Osteoblast (primary cell): Measurements from ENCODE around the gene FREM3. TPM values are rescaled to one million over a fixed set of nuclear protein-coding genes. Genes with fewer than 3 reads are reported as not detected.

Source experiments
- DNase-seq: peaks from one replicate; pipeline ENCODE4 v3.0.0; 2011; ENCODE audit warnings: low spot score, mixed read lengths; ENCODE audit not compliant: insufficient read length; ENCODE audit errors: missing footprints
- H2AFZ ChIP-seq: 2 replicates; pipeline ENCODE4 v1.6.0; 2011; ENCODE audit warnings: mild to moderate bottlenecking, low read length
- H3K27ac ChIP-seq: 2 replicates; pipeline ENCODE4 v1.5.1; 2011; ENCODE audit warnings: mild to moderate bottlenecking, low read depth, low read length, moderate library complexity
- H3K27me3 ChIP-seq: 2 replicates; pipeline ENCODE4 v1.6.0; 2012; ENCODE audit warnings: mild to moderate bottlenecking, control low read depth, inconsistent platforms, low read length, moderate library complexity; ENCODE audit not compliant: insufficient read depth
- H3K36me3 ChIP-seq: 2 replicates; pipeline ENCODE4 v1.5.1; 2011; ENCODE audit warnings: mild to moderate bottlenecking, low read length, control low read depth, moderate library complexity; ENCODE audit not compliant: insufficient read depth
- H3K4me1 ChIP-seq: 2 replicates; pipeline ENCODE4 v1.5.1; 2011; ENCODE audit warnings: mild to moderate bottlenecking, low read length, control low read depth, moderate library complexity; ENCODE audit not compliant: insufficient read depth
- H3K4me2 ChIP-seq: 2 replicates; pipeline ENCODE4 v1.6.0; 2011; ENCODE audit warnings: mild to moderate bottlenecking, low read length; ENCODE audit not compliant: insufficient read depth
- H3K4me3 ChIP-seq: fragments of 200-600 bp; sonication (generic); 3 replicates; pipeline ENCODE4 v1.5.1; 2012; ENCODE audit warnings: mild to moderate bottlenecking, low read length, inconsistent platforms; ENCODE audit not compliant: insufficient read depth
- H3K79me2 ChIP-seq: 2 replicates; pipeline ENCODE4 v1.6.0; 2012; ENCODE audit warnings: mild to moderate bottlenecking, low read length, control low read depth, inconsistent platforms; ENCODE audit not compliant: insufficient read depth
- H3K9me3 ChIP-seq: 2 replicates; pipeline ENCODE4 v1.5.1; 2011; ENCODE audit warnings: low read depth, low read length, control low read depth
- H4K20me1 ChIP-seq: 2 replicates; pipeline ENCODE4 v1.6.0; 2012; ENCODE audit warnings: mild to moderate bottlenecking, low read length, control low read depth; ENCODE audit not compliant: insufficient read depth
- CTCF ChIP-seq: IDR thresholded peaks from 2 replicates; pipeline ENCODE4 v1.5.1; 2011; ENCODE audit warnings: mild to moderate bottlenecking, low read depth, low read length, moderate library complexity; ENCODE audit errors: extremely low read depth
- total RNA-seq: library from RNA; depleted of rRNA; stranded (reverse); fragments of >200 nt; gene quantifications from 2 replicates; pipeline ENCODE4 v1.2.3, GENCODE V29; 2012

Gene FREM3
- total RNA-seq, 1 donor, result not detected

- Histone ChIP-seq H3K79me2 (no peaks in the 10 kb centered on the region), H3K27me3 (no peaks in the 10 kb centered on the region), H3K9me3 (no peaks in the 10 kb centered on the region)
Observed at GRCh38 chr4:143712155-143712550, 11.7 kb upstream of the FREM3 start.

GRCh38 chr4:143711543-143712154 lies 11.2 kb upstream of the FREM3 start:
- no peak for DNase-seq
- TF ChIP-seq CTCF, result no peak
- Histone ChIP-seq H2AFZ (no peak overlapping the region), H3K27me3 (no peaks in the 10 kb centered on the region), H3K4me3 (no peak overlapping the region), H3K79me2 (no peaks in the 10 kb centered on the region), H4K20me1 (no peaks in the 10 kb centered on the region), H3K4me2 (no peak overlapping the region), H3K36me3 (no peaks in the 10 kb centered on the region), H3K9me3 (no peaks in the 10 kb centered on the region), H3K27ac (no peak overlapping the region), H3K4me1 (no peaks in the 10 kb centered on the region)

More at GRCh38 chr4:143712155-143712550, 11.7 kb upstream of the FREM3 start:
- no peaks in the 10 kb centered on the region for H3K4me1 ChIP-seq
- H3K4me2 ChIP-seq, result no peak overlapping the region
- no peaks in the 10 kb centered on the region for H3K36me3 ChIP-seq
- no peak for TF ChIP-seq CTCF
- H2AFZ ChIP-seq, result no peak overlapping the region
- H3K27ac ChIP-seq, result no peak overlapping the region
- DNase-seq, result no peak
- no peaks in the 10 kb centered on the region for H4K20me1 ChIP-seq
- no peak overlapping the region for H3K4me3 ChIP-seq

- DNase-seq, result no peak
- Histone ChIP-seq H3K79me2 (no peaks in the 10 kb centered on the region), H3K36me3 (no peaks in the 10 kb centered on the region), H3K9me3 (no peaks in the 10 kb centered on the region), H3K27ac (no peak overlapping the region), H3K4me1 (no peaks in the 10 kb centered on the region), H3K4me3 (no peak overlapping the region), H2AFZ (no peak overlapping the region), H3K27me3 (peaks cover 16% of the 10 kb centered on the region), H3K4me2 (no peak overlapping the region), H4K20me1 (peaks cover 3% of the 10 kb centered on the region)
- TF ChIP-seq CTCF, result no peak
Observed at GRCh38 chr4:143701365-143701764, 890 bp upstream of the FREM3 start.

- no peak for DNase-seq
Observed at GRCh38 chr4:143700046-143700415, 444 bp downstream of the FREM3 start.

More at GRCh38 chr4:143700046-143700415, 444 bp downstream of the FREM3 start:
- H3K9me3 ChIP-seq, result no peaks in the 10 kb centered on the region
- no peaks in the 10 kb centered on the region for H3K79me2 ChIP-seq
- no peak overlapping the region for H3K4me3 ChIP-seq
- peaks cover 16% of the 10 kb centered on the region for H3K27me3 ChIP-seq
- no peak for TF ChIP-seq CTCF
- H3K4me2 ChIP-seq, result no peak overlapping the region
- H3K27ac ChIP-seq, result no peak overlapping the region
- no peaks in the 10 kb centered on the region for H3K4me1 ChIP-seq
- no peaks in the 10 kb centered on the region for H3K36me3 ChIP-seq
- no peak overlapping the region for H2AFZ ChIP-seq
- peaks cover 3% of the 10 kb centered on the region for H4K20me1 ChIP-seq
